DND-41 (cell line): ENCODE measurements around the gene DHH.

ENCODE experiments used
- CTCF ChIP-seq: IDR thresholded peaks from 2 replicates; pipeline ENCODE4 v1.5.1; 2012; ENCODE audit warnings: borderline replicate concordance, low read length, moderate library complexity, mild to moderate bottlenecking; ENCODE audit not compliant: poor library complexity, severe bottlenecking; ENCODE audit errors: extremely low read depth
- EZH2 ChIP-seq: IDR thresholded peaks from 3 replicates; pipeline ENCODE4 v1.6.1; 2012; ENCODE audit warnings: borderline replicate concordance, low read depth, mild to moderate bottlenecking, moderate library complexity, low read length, inconsistent platforms; ENCODE audit not compliant: severe bottlenecking

GRCh38 chr12:49049566-49050224 is 44.9 kb downstream of the DHH start:
- no peak for TF ChIP-seq EZH2
- no peak for TF ChIP-seq CTCF
